Kidney (tissue), 14 donors: ENCODE measurements around the gene LRRC59. TPM values are rescaled to one million over a fixed set of nuclear protein-coding genes. Genes with fewer than 3 reads are reported as not detected.

ENCODE experiments used
- DNase-seq, 5 donors: peaks; one replicate each; pipeline ENCODE4 v3.0.0-alpha.2; 2013 to 2020
- FAIRE-seq: peaks from 2 replicates; lab custom pipeline; 2012; peaks lifted over from hg19 to GRCh38; lab: Jason Lieb, UNC
- H3K27ac ChIP-seq, 2 donors: one replicate each; pipeline ENCODE4 v1.7.0; 2013; ENCODE audit warnings: low read depth in 2 of 2, low read length in 2 of 2, inconsistent platforms in 1 of 2
- H3K27me3 ChIP-seq: one replicate; pipeline ENCODE4 v1.7.1; 2013; ENCODE audit warnings: low read length, inconsistent platforms; ENCODE audit not compliant: control insufficient read depth, insufficient read depth
- H3K36me3 ChIP-seq, 3 donors: one replicate each; pipeline versions ENCODE4 v1.7.0 to v1.7.1; 2013; ENCODE audit warnings: low read length in 3 of 3, control low read depth in 1 of 3, inconsistent platforms in 1 of 3; ENCODE audit not compliant: insufficient read depth in 3 of 3, control insufficient read depth in 2 of 3
- H3K4me1 ChIP-seq, 3 donors: one replicate each; pipeline versions ENCODE4 v1.7.0 to v1.7.1; 2013; ENCODE audit warnings: low read length in 3 of 3, inconsistent platforms in 1 of 3, low read depth in 1 of 3; ENCODE audit not compliant: control insufficient read depth in 2 of 3, insufficient read depth in 2 of 3
- H3K4me3 ChIP-seq, 3 donors: one replicate each; pipeline versions ENCODE4 v1.7.0 to v1.8.1; 2013; ENCODE audit warnings: low read length in 3 of 3, control low read depth in 1 of 3, inconsistent platforms in 1 of 3
- H3K9ac ChIP-seq, 3 donors: one replicate each; pipeline versions ENCODE4 v1.7.0 to v1.7.1; 2013; ENCODE audit warnings: low read length in 3 of 3, control low read depth in 1 of 3, inconsistent platforms in 1 of 3
- H3K9me3 ChIP-seq, 3 donors: one replicate each; pipeline versions ENCODE4 v1.7.0 to v1.7.1; 2013; ENCODE audit warnings: low read length in 3 of 3, control low read depth in 1 of 3, inconsistent platforms in 1 of 3; ENCODE audit not compliant: control insufficient read depth in 2 of 3, insufficient read depth in 1 of 3
- CTCF ChIP-seq: IDR thresholded peaks from 3 replicates; pipeline ENCODE4 v1.5.1; 2012; ENCODE audit warnings: mild to moderate bottlenecking, moderate library complexity, borderline replicate concordance; ENCODE audit not compliant: insufficient read depth; ENCODE audit errors: extremely low read depth
- intact Hi-C: fragments of 100-400 bp; cut with DNase I; formaldehyde crosslinking; loops from one replicate; pipeline ENCODE4 v1.11.1; 2022
- polyA plus RNA-seq: library from polyadenylated mRNA; stranded (reverse); fragments of 350-450 nt; fragmentation: Illumina TruSeq; extraction: RNeasy Lipid Tissue Mini Kit (QIAGEN cat#74804); gene quantifications from one replicate; pipeline ENCODE4 v1.2.3, GENCODE V29; 2014; ENCODE audit warnings: low read depth, low replicate concordance; ENCODE audit not compliant: insufficient read depth
- total RNA-seq: library from RNA; stranded (reverse); fragmentation: NEBNext Ultra II Directional; extraction: Animal tissue kit (Norgen Biotek cat#: 25700); gene quantifications from one replicate; pipeline ENCODE4 v1.2.1, GENCODE V29; 2021
- donor health status: control.
- donor health status: control.
- donor health status: control.
- donor health status: control.
- donor health status: control.
- donor health status: DM: yes; HTN: yes; CAD: no.
- donor health status: Normal renal cell carcinoma (clear cell type).

Gene LRRC59
- total and polyA plus RNA-seq, 2 donors from 2014 or later = 37.0 to 61.7 TPM

- H3K4me1 ChIP-seq = peaks cover 0 to 13% (median 10%) of the 10 kb centered on the region in 3 donors
- no peaks in the 10 kb centered on the region for H3K27me3 ChIP-seq
- H3K27ac ChIP-seq = no peak overlapping the region
- intact Hi-C loops = no loop called here
- TF ChIP-seq CTCF = no peak
- no peak overlapping the region for H3K9ac ChIP-seq
- FAIRE-seq (no peak), DNase-seq (no peak)
- H3K4me3 ChIP-seq = no peak overlapping the region
- H3K9me3 ChIP-seq = no peaks in the 10 kb centered on the region
- no peaks in the 10 kb centered on the region for H3K36me3 ChIP-seq
These were observed 47.8 kb upstream of the LRRC59 start for GRCh38 chr17:50444841-50445715.

GRCh38 chr17:50443505-50443974, 46.2 kb upstream of the LRRC59 start:
- Histone ChIP-seq H3K4me3 (no peak overlapping the region), H3K4me1 (peaks cover 0 to 18% (median 10%) of the 10 kb centered on the region in 3 donors), H3K36me3 (no peaks in the 10 kb centered on the region), H3K27me3 (no peaks in the 10 kb centered on the region), H3K9ac (no peak overlapping the region), H3K27ac (no peak overlapping the region), H3K9me3 (no peaks in the 10 kb centered on the region)
- FAIRE-seq = no peak
- TF ChIP-seq CTCF = no peak
- intact Hi-C loops = no loop called here
- DNase-seq = peak in 2 of 5 donors; percentile 39 to 62

- no peak for FAIRE-seq
- DNase-seq = no peak
- Histone ChIP-seq H3K9ac (peak overlapping the region in 1 of 3 donors; percentile 16), H3K27ac (peak overlapping the region; percentile 49 to 68), H3K4me1 (peaks cover 0 to 18% (median 10%) of the 10 kb centered on the region in 3 donors), H3K27me3 (no peaks in the 10 kb centered on the region), H3K9me3 (no peaks in the 10 kb centered on the region), H3K36me3 (peaks cover 0 to 3% (median 0%) of the 10 kb centered on the region in 3 donors), H3K4me3 (no peak overlapping the region)
- TF ChIP-seq CTCF = no peak
- intact Hi-C loops = no loop called here
These were observed 43.8 kb upstream of the LRRC59 start for GRCh38 chr17:50440838-50441829.
